Smooth muscle cell (in vitro differentiated cells): ENCODE measurements around the gene SYNPR. TPM values are rescaled to one million over a fixed set of nuclear protein-coding genes. Genes with fewer than 3 reads are reported as not detected.

ENCODE experiments used
- DNase-seq: peaks from one replicate; lab custom pipeline; 2025; ENCODE audit not compliant: unreplicated experiment; lab: John Stamatoyannopoulos, UW
- H2AFZ ChIP-seq: fragments of 200-600 bp; sonication (generic); 2 replicates; pipeline ENCODE4 v1.6.0; 2016; ENCODE audit warnings: antibody characterized with exemption, low read depth, mild to moderate bottlenecking
- H3F3A ChIP-seq: fragments of 200-600 bp; sonication (generic); 2 replicates; pipeline ENCODE4 v1.6.0; 2017; ENCODE audit warnings: antibody characterized with exemption, low read depth
- H3K27ac ChIP-seq: fragments of 200-600 bp; sonication (generic); 2 replicates; pipeline ENCODE4 v1.5.1; 2016; ENCODE audit warnings: low read depth, mild to moderate bottlenecking
- H3K27me3 ChIP-seq: fragments of 200-600 bp; sonication (generic); 2 replicates; pipeline ENCODE4 v1.6.1; 2016; ENCODE audit warnings: low read depth, mild to moderate bottlenecking
- H3K36me3 ChIP-seq: fragments of 200-600 bp; sonication (generic); 2 replicates; pipeline ENCODE4 v1.5.1; 2016; ENCODE audit warnings: low read depth
- H3K4me1 ChIP-seq: fragments of 200-600 bp; sonication (generic); 2 replicates; pipeline ENCODE4 v1.5.1; 2016; ENCODE audit warnings: low read depth
- H3K4me2 ChIP-seq: fragments of 200-600 bp; sonication (generic); 2 replicates; pipeline ENCODE4 v1.6.0; 2016; ENCODE audit warnings: mild to moderate bottlenecking
- H3K4me3 ChIP-seq: fragments of 200-600 bp; sonication (generic); 2 replicates; pipeline ENCODE4 v1.5.1; 2016; ENCODE audit warnings: mild to moderate bottlenecking
- H3K79me2 ChIP-seq: fragments of 200-600 bp; sonication (generic); 2 replicates; pipeline ENCODE4 v1.6.0; 2016; ENCODE audit warnings: low read depth, mild to moderate bottlenecking
- H3K9ac ChIP-seq: fragments of 200-600 bp; sonication (generic); 2 replicates; pipeline ENCODE4 v1.6.0; 2016; ENCODE audit warnings: low read depth
- H3K9me3 ChIP-seq: fragments of 200-600 bp; sonication (generic); replicated peaks from 2 replicates; pipeline ENCODE4 v1.5.1; 2016; ENCODE audit warnings: low read depth
- H4K20me1 ChIP-seq: fragments of 200-600 bp; sonication (generic); 2 replicates; pipeline ENCODE4 v1.6.0; 2016; ENCODE audit warnings: low read depth
- CTCF ChIP-seq: fragments of 200-600 bp; sonication (generic); IDR thresholded peaks from 2 replicates; pipeline ENCODE4 v1.5.1; 2017; ENCODE audit warnings: borderline replicate concordance, mild to moderate bottlenecking, antibody characterized with exemption; ENCODE audit not compliant: insufficient read depth, poor library complexity, severe bottlenecking
- WGBS: methylation state at CpG from one replicate; pipeline ENCODE4 v1.1.7; 2016; ENCODE audit warnings: low lambda C conversion rate; 5-methylcytosine and 5-hydroxymethylcytosine counted together
- polyA plus RNA-seq: library from polyadenylated mRNA; unstranded; fragments of >200 nt; fragmentation: Nextera tagmentation; extraction: Ambion mirVana; gene quantifications from 2 replicates; pipeline ENCODE4 v1.2.1, GENCODE V29; 2016
- total RNA-seq: library from RNA; depleted of rRNA; stranded (reverse); fragments of >200 nt; gene quantifications from 2 replicates; pipeline ENCODE4 v1.2.3, GENCODE V29; 2014

Gene SYNPR
- total and polyA plus RNA-seq, 2 experiments from 2014 or later, result not detected

- no peak for TF ChIP-seq CTCF
- 84% methylated on average over 5 of the region's 5 CpGs for WGBS
- H3K4me3 ChIP-seq, result no peak within 1 kb of the TSS
Observed at GRCh38 chr3:63652066-63652725, 374.1 kb downstream of the SYNPR start, which contains the start of gene SNTN. Gene SNTN (plus strand): TSS chr3:63652675. CDS start chr3:63652688, 13 bp downstream.

GRCh38 chr3:63654211-63654610, 376.1 kb downstream of the SYNPR start:
- no peak overlapping the region for H3K4me2 ChIP-seq
- H3K4me3 ChIP-seq, result no peak overlapping the region
- no peaks in the 10 kb centered on the region for H3F3A ChIP-seq
- H3K36me3 ChIP-seq, result no peaks in the 10 kb centered on the region
- DNase-seq, result no peak
- H3K4me1 ChIP-seq, result no peaks in the 10 kb centered on the region
- WGBS, result 49% methylated on average over 4 of the region's 4 CpGs
- no peak overlapping the region for H3K9ac ChIP-seq
- no peaks in the 10 kb centered on the region for H3K79me2 ChIP-seq
- H4K20me1 ChIP-seq, result no peaks in the 10 kb centered on the region
- H3K27me3 ChIP-seq, result no peaks in the 10 kb centered on the region
- H3K27ac ChIP-seq, result peak overlapping the region; percentile 76
- H3K9me3 ChIP-seq, result no peaks in the 10 kb centered on the region
- TF ChIP-seq CTCF, result no peak
- no peak overlapping the region for H2AFZ ChIP-seq

More at GRCh38 chr3:63652066-63652725, 374.1 kb downstream of the SYNPR start, which contains the start of gene SNTN:
- no peaks in the 10 kb centered on the region for H3K27me3 ChIP-seq
- no peaks in the 10 kb centered on the region for H3K9me3 ChIP-seq
- DNase-seq, result no peak
- no peaks in the 10 kb centered on the region for H3K36me3 ChIP-seq
- no peak within 1 kb of the TSS for H3K9ac ChIP-seq
- no peak within 1 kb of the TSS for H3K27ac ChIP-seq
- H3F3A ChIP-seq, result no peaks in the 10 kb centered on the region
- H2AFZ ChIP-seq, result no peak within 1 kb of the TSS
- no peaks in the 10 kb centered on the region for H3K79me2 ChIP-seq
- H3K4me2 ChIP-seq, result no peak within 1 kb of the TSS
- H3K4me1 ChIP-seq, result no peaks in the 10 kb centered on the region
- no peaks in the 10 kb centered on the region for H4K20me1 ChIP-seq

GRCh38 chr3:63654931-63655330, 376.8 kb downstream of the SYNPR start:
- Histone ChIP-seq H3K9me3 (no peaks in the 10 kb centered on the region), H3K4me3 (no peak overlapping the region), H3K27ac (peak overlapping the region; percentile 72), H3K27me3 (no peaks in the 10 kb centered on the region), H3F3A (no peaks in the 10 kb centered on the region), H3K36me3 (no peaks in the 10 kb centered on the region), H3K9ac (peak overlapping the region; percentile 20), H2AFZ (no peak overlapping the region), H3K4me1 (no peaks in the 10 kb centered on the region), H3K79me2 (no peaks in the 10 kb centered on the region), H3K4me2 (peak overlapping the region; percentile 11), H4K20me1 (no peaks in the 10 kb centered on the region)
- no peak for TF ChIP-seq CTCF
- 87% methylated on average over 5 of the region's 5 CpGs for WGBS
- no peak for DNase-seq

GRCh38 chr3:63655519-63655918, 377.4 kb downstream of the SYNPR start:
- no peaks in the 10 kb centered on the region for H3K79me2 ChIP-seq
- peak overlapping the region; percentile 72 for H3K27ac ChIP-seq
- H4K20me1 ChIP-seq, result no peaks in the 10 kb centered on the region
- H3K9me3 ChIP-seq, result no peaks in the 10 kb centered on the region
- no peak overlapping the region for H3K4me3 ChIP-seq
- no peaks in the 10 kb centered on the region for H3F3A ChIP-seq
- H3K36me3 ChIP-seq, result no peaks in the 10 kb centered on the region
- peak overlapping the region; percentile 20 for H3K9ac ChIP-seq
- no peaks in the 10 kb centered on the region for H3K4me1 ChIP-seq
- no peak for DNase-seq
- 48% methylated on average over 4 of the region's 4 CpGs for WGBS
- H2AFZ ChIP-seq, result no peak overlapping the region
- H3K27me3 ChIP-seq, result no peaks in the 10 kb centered on the region
- peak overlapping the region; percentile 11 for H3K4me2 ChIP-seq
- TF ChIP-seq CTCF, result no peak
